Measurements from ENCODE around the gene GRIN2C.

GRIN2C gene

GRCh38 chr17:74877592-74878548 lies 18.2 kb upstream of the GRIN2C start:
- H3K4me3 ChIP-seq (ENCODE audit: low read depth, low read length): no peak overlapping the region
- TF ChIP-seq CTCF (IDR thresholded peaks at IDR 0.05; ENCODE audit: low read depth, low read length): no peak

- no peak overlapping the region for H3K4me3 ChIP-seq (ENCODE audit: low read depth, low read length)
These were observed 16.4 kb upstream of the GRIN2C start for GRCh38 chr17:74875977-74876593.

GRCh38 chr17:74875155-74875976 lies 15.7 kb upstream of the GRIN2C start:
- no peak for TF ChIP-seq CTCF (IDR thresholded peaks at IDR 0.05; ENCODE audit: low read depth, low read length)

More at GRCh38 chr17:74875977-74876593, 16.4 kb upstream of the GRIN2C start:
- TF ChIP-seq CTCF (IDR thresholded peaks at IDR 0.05; ENCODE audit: low read depth, low read length): no peak

GRCh38 chr17:74874615-74875037 lies 14.9 kb upstream of the GRIN2C start:
- TF ChIP-seq CTCF (IDR thresholded peaks at IDR 0.05; ENCODE audit: low read depth, low read length): no peak
- no peak overlapping the region for H3K4me3 ChIP-seq (ENCODE audit: low read depth, low read length)

More at GRCh38 chr17:74875155-74875976, 15.7 kb upstream of the GRIN2C start:
- no peak overlapping the region for H3K4me3 ChIP-seq (ENCODE audit: low read depth, low read length)

GRCh38 chr17:74873874-74874614 lies 14.4 kb upstream of the GRIN2C start:
- no peak for TF ChIP-seq CTCF (IDR thresholded peaks at IDR 0.05; ENCODE audit: low read depth, low read length)
- peak overlapping the region; percentile 83 for H3K4me3 ChIP-seq (ENCODE audit: low read depth, low read length)

- TF ChIP-seq CTCF (IDR thresholded peaks at IDR 0.05; ENCODE audit: low read depth, low read length): no peak
- H3K4me3 ChIP-seq (ENCODE audit: low read depth, low read length): peak overlapping the region; percentile 83
These were observed 13.6 kb upstream of the GRIN2C start for GRCh38 chr17:74873037-74873873.
